ENCODE results near the gene OOSP4B. TPM values are rescaled to one million over a fixed set of nuclear protein-coding genes. Genes with fewer than 3 reads are reported as not detected.
"Not testable (repeated sequence)": the region's sequence is repeated elsewhere in the genome, so short reads cannot be mapped to it uniquely, and the experiment has no call there.

Gene OOSP4B
- polyA plus RNA-seq, result not detected

DNA sequence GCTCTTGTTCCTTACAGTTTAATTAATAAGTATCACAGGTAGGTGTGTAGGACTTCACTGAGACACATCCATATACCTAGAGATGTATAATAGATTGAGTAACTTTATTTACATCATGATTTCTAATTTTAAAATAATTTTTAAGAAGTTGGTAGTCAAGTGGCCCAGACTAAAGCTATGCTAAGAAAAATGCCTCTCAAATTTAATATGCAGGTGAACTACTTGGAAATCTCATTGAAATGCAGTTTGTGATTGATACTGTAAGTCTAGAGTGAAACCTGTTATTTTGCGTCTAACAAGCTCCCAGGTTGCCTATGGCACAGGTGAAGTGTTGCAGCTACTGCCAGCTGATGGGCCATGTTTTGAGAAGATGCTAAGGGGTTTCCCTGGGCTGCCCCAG is at the start of gene OOSP4B:
TSS of gene OOSP4B (plus strand) at position 301 of the 400 bp plus-strand sequence.
- 88 to 97% (median 91%) methylated on average over 1 of the region's 1 CpG for WGBS, 3 donors
- H3K27ac ChIP-seq (ENCODE audit: low read depth, low read length), result no peak within 1 kb of the TSS

DNA sequence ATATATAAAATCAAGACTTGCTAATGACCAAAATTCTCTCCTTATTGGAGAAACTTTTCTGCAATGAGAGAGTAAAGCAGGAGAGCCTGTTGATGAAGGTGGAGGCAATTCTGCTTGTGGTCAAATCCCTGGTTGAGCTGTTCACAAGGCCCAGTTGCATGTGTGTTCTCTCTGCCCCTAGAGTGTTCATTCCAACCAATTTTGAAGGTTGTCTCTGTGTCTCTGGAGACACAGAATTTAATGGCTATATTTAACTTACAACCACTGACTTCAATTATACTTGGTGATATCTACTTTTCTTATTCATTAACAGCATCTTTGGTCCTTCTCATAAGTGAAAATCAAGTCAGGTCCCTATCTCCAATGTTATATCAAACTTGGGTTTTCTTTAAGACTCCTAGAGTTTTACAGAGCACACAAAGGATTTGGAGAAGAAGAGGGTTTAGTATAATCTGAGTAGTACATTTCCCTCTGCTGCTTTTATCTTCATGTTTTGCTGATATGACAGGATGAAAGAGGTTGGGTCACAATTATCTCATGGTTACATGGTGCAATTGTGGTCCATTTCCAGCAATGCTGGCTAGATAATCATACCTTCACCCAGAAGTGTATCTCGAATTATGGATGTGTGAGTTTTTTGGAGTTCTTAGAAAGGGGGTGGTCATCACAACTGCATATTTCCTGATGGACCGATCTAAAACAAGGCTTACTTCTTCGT is 49.1 kb upstream of the OOSP4B start:
- no peak overlapping the region for H3K27ac ChIP-seq (ENCODE audit: low read depth, low read length)
- 84 to 97% (median 89%) methylated on average over 3 of the region's 3 CpGs for WGBS, 3 donors

- 74 to 88% (median 83%) methylated on average over 1 of the region's 1 CpG for WGBS, 3 donors
Observed at GRCh38 chr11:59968395-59968783, 48.6 kb upstream of the OOSP4B start.

GRCh38 chr11:59973097-59973496 is 43.9 kb upstream of the OOSP4B start:
- WGBS, 3 donors, result 50 to 78% (median 72%) methylated on average over 5 of the region's 5 CpGs

More at GRCh38 chr11:59968395-59968783, 48.6 kb upstream of the OOSP4B start:
- no peak overlapping the region for H3K27ac ChIP-seq (ENCODE audit: low read depth, low read length)

GRCh38 chr11:59981106-59981770 is 35.7 kb upstream of the OOSP4B start:
- 94 to 97% (median 96%) methylated on average over 4 of the region's 4 CpGs for WGBS, 3 donors
- H3K27ac ChIP-seq (ENCODE audit: low read depth, low read length), result no peak overlapping the region

More at GRCh38 chr11:59973097-59973496, 43.9 kb upstream of the OOSP4B start:
- H3K27ac ChIP-seq (ENCODE audit: low read depth, low read length), result no peak overlapping the region

DNA sequence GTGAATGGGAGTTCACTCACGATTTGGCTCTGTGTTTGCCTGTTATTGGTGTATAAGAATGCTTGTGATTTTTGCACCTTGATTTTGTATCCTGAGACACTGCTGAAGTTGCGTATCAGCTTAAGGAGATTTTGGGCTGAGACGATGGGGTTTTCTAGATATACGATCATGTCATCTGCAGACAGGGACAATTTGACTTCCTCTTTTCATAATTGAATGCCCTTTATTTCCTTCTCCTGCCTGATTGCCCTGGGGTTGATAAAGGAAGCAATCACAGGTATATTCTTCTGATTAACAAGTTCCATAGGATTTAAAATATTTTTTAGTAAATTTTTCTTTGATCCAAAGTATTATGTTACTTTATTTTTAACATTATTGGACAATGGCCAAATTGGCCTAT is 34.9 kb upstream of the OOSP4B start:
- WGBS, 3 donors, result 47 to 66% (median 52%) methylated on average over 4 of the region's 4 CpGs
- H3K27ac ChIP-seq (ENCODE audit: low read depth, low read length), result not testable (repeated sequence)

- no peak overlapping the region for H3K27ac ChIP-seq (ENCODE audit: low read depth, low read length)
- WGBS, 3 donors, result 74 to 97% (median 85%) methylated on average over 1 of the region's 1 CpG
Observed at GRCh38 chr11:59983212-59983611, 33.8 kb upstream of the OOSP4B start.

- H3K27ac ChIP-seq (ENCODE audit: low read depth, low read length), result no peak overlapping the region
- 87 to 94% (median 92%) methylated on average over 3 of the region's 3 CpGs for WGBS, 3 donors
Observed at GRCh38 chr11:59984368-59984767, 32.6 kb upstream of the OOSP4B start.

- H3K27ac ChIP-seq (ENCODE audit: low read depth, low read length), result no peak overlapping the region
- 68 to 82% (median 73%) methylated on average over 1 of the region's 1 CpG for WGBS, 3 donors
Observed at GRCh38 chr11:59990421-59990820, 26.6 kb upstream of the OOSP4B start.

DNA sequence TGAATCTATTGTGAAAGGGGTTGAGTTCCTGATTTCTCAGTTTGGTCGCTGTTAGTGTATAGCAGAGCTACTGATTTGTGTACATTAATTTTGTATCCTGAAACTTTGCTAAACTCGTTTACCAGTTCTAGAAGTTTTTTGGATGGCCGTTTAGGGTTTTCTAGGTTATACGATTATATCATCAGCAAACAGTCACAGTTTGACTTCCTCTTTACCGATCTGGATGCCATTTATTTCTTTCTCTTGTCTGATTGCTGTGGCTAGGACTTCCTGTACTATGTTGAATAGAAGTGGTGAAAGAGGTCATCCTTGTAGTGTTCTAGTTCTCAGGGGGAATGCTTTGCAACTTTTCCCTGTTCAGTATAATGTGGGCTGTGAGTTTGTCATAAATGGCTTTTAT is 24.6 kb upstream of the OOSP4B start:
- WGBS, 3 donors, result 42 to 75% (median 47%) methylated on average over 5 of the region's 5 CpGs
- no peak overlapping the region for H3K27ac ChIP-seq (ENCODE audit: low read depth, low read length)

- 76 to 84% (median 78%) methylated on average over 2 of the region's 2 CpGs for WGBS, 3 donors
- no peak overlapping the region for H3K27ac ChIP-seq (ENCODE audit: low read depth, low read length)
Observed at GRCh38 chr11:59997800-59998199, 19.2 kb upstream of the OOSP4B start.

- WGBS, 3 donors, result 61 to 82% (median 72%) methylated on average over 4 of the region's 4 CpGs
- H3K27ac ChIP-seq (ENCODE audit: low read depth, low read length), result no peak overlapping the region
Observed at GRCh38 chr11:59999691-60000090, 17.3 kb upstream of the OOSP4B start.

- H3K27ac ChIP-seq (ENCODE audit: low read depth, low read length), result no peak overlapping the region
- WGBS, 3 donors, result 68 to 81% (median 79%) methylated on average over 2 of the region's 2 CpGs
Observed at GRCh38 chr11:60003729-60004128, 13.3 kb upstream of the OOSP4B start.

- WGBS, 3 donors, result 89 to 96% (median 90%) methylated on average over 1 of the region's 1 CpG
- H3K27ac ChIP-seq (ENCODE audit: low read depth, low read length), result no peak overlapping the region
Observed at GRCh38 chr11:60005360-60005759, 11.6 kb upstream of the OOSP4B start.

DNA sequence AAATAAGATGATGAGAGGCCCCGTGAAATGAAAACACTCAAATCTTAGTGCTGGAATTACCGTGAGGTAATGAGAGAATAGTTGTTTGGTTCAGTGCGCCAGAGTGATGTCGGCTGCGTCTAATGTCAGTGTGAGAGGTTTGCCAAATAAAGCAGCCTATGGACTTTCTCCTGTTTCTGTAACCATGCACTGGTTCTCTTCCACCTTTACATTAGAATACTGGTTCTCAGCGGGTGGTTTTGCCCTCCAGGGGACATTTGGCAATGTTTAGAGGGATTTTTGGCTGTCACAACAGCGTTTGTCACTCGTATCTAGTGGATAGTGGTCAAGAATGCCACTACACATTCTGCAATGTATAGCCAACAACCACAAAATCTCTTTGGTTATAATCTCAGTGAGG is 1.1 kb downstream of the OOSP4B start:
- no peak overlapping the region for H3K27ac ChIP-seq (ENCODE audit: low read depth, low read length)
- whole genome bisulfite sequencing, 3 donors, result 54 to 82% (median 57%) methylated on average over 8 of the region's 8 CpGs

- 92 to 95% (median 95%) methylated on average over 26 to 27 of the region's 27 CpGs for WGBS, 3 donors
- not testable (repeated sequence) for H3K27ac ChIP-seq (ENCODE audit: low read depth, low read length)
Observed at GRCh38 chr11:60020376-60020775, 3.4 kb downstream of the OOSP4B start.

- 82 to 84% (median 82%) methylated on average over 3 of the region's 3 CpGs for WGBS, 3 donors
- no peak overlapping the region for H3K27ac ChIP-seq (ENCODE audit: low read depth, low read length)
Observed at GRCh38 chr11:60029015-60029632, 12.1 kb downstream of the OOSP4B start.

GRCh38 chr11:60040109-60040508 is 23.1 kb downstream of the OOSP4B start, which contains the start of gene OOSP2:
OOSP2 (plus strand) TSS chr11:60040409; CDS start chr11:60040460, 51 bp downstream.
- WGBS, 3 donors, result 81 to 91% (median 82%) methylated on average over 8 of the region's 8 CpGs
- H3K27ac ChIP-seq (ENCODE audit: low read depth, low read length), result no peak within 1 kb of the TSS

- H3K27ac ChIP-seq (ENCODE audit: low read depth, low read length), result not testable (repeated sequence)
Observed at GRCh38 chr11:60050422-60050821, 33.4 kb downstream of the OOSP4B start.
